HEK293 (cell line): ENCODE data around the gene DLG3.

Experiments used
- CTCF ChIP-seq: fragments of 450-650 bp; formaldehyde crosslinking; IDR thresholded peaks from 2 replicates; pipeline ENCODE4 v1.5.1; 2016; ENCODE audit warnings: missing biosample characterization, missing genetic modification characterization
- GLIS2 ChIP-seq: fragments of 450-650 bp; formaldehyde crosslinking; IDR thresholded peaks from 2 replicates; pipeline ENCODE4 v1.5.1; 2016; ENCODE audit warnings: missing biosample characterization, missing genetic modification characterization
- HOXC10 ChIP-seq: sonication (generic); formaldehyde crosslinking; IDR thresholded peaks from 2 replicates; pipeline ENCODE4 v1.8.1; 2023; ENCODE audit warnings: mild to moderate bottlenecking, missing genetic modification reagents
- SP7 ChIP-seq: fragments of 450-650 bp; formaldehyde crosslinking; IDR thresholded peaks from 2 replicates; pipeline ENCODE4 v1.5.1; 2016; ENCODE audit warnings: missing biosample characterization, missing genetic modification characterization
- ZNF138 ChIP-seq: fragments of 450-650 bp; formaldehyde crosslinking; IDR thresholded peaks from 2 replicates; pipeline ENCODE4 v1.5.1; 2016; ENCODE audit warnings: missing biosample characterization, missing genetic modification characterization, borderline replicate concordance
- ZNF175 ChIP-seq: fragments of 450-650 bp; formaldehyde crosslinking; IDR thresholded peaks from 2 replicates; pipeline ENCODE4 v1.5.1; 2016; ENCODE audit warnings: missing biosample characterization, missing genetic modification characterization
- ZNF18 ChIP-seq: fragments of 450-650 bp; formaldehyde crosslinking; IDR thresholded peaks from 2 replicates; pipeline ENCODE4 v1.5.1; 2016; ENCODE audit warnings: missing biosample characterization, missing genetic modification characterization
- ZNF19 ChIP-seq: fragments of 450-650 bp; formaldehyde crosslinking; IDR thresholded peaks from 2 replicates; pipeline ENCODE4; 2016; ENCODE audit warnings: missing biosample characterization, missing genetic modification characterization, low read depth
- ZNF398 ChIP-seq: fragments of 450-650 bp; formaldehyde crosslinking; IDR thresholded peaks from 2 replicates; pipeline ENCODE4 v1.5.1; 2017; ENCODE audit warnings: missing biosample characterization, missing genetic modification characterization
- ZNF624 ChIP-seq: fragments of 450-650 bp; formaldehyde crosslinking; IDR thresholded peaks from 2 replicates; pipeline ENCODE4 v1.5.1; 2017; ENCODE audit warnings: missing biosample characterization, missing genetic modification characterization
- ZNF747 ChIP-seq: fragments of 450-650 bp; formaldehyde crosslinking; IDR thresholded peaks from 2 replicates; pipeline ENCODE4 v1.5.1; 2016; ENCODE audit warnings: missing biosample characterization, missing genetic modification characterization
- TF ChIP-seq, protein P1 (sequence below): fragments of 450-650 bp; formaldehyde crosslinking; IDR thresholded peaks from 2 replicates; pipeline ENCODE4 v1.5.1; 2016; ENCODE audit warnings: missing biosample characterization, missing genetic modification characterization
- TF ChIP-seq, protein P2 (sequence below): fragments of 450-650 bp; IDR thresholded peaks from 2 replicates; pipeline ENCODE4 v1.5.1; 2018; ENCODE audit warnings: missing biosample characterization, missing genetic modification characterization
- TF ChIP-seq, protein P3 (sequence below): fragments of 450-650 bp; formaldehyde crosslinking; IDR thresholded peaks from 2 replicates; pipeline ENCODE4 v1.5.1; 2016; ENCODE audit warnings: missing biosample characterization, missing genetic modification characterization

GRCh38 chrX:70445951-70446350 lies 1.3 kb downstream of the DLG3 start:
- TF ChIP-seq ZNF175 (tag by site-specific recombination) (no peak), SP7 (tag by site-specific recombination) (no peak), CTCF (tag by site-specific recombination) (no peak), ZNF19 (no peak), GLIS2 (no peak), ZNF18 (tag by site-specific recombination) (no peak), ZNF138 (tag by site-specific recombination) (no peak), ZNF747 (tag by site-specific recombination) (no peak), HOXC10 (no peak), ZNF624 (no peak), ZNF398 (tag by site-specific recombination) (no peak)
- TF ChIP-seq, protein P1, sequence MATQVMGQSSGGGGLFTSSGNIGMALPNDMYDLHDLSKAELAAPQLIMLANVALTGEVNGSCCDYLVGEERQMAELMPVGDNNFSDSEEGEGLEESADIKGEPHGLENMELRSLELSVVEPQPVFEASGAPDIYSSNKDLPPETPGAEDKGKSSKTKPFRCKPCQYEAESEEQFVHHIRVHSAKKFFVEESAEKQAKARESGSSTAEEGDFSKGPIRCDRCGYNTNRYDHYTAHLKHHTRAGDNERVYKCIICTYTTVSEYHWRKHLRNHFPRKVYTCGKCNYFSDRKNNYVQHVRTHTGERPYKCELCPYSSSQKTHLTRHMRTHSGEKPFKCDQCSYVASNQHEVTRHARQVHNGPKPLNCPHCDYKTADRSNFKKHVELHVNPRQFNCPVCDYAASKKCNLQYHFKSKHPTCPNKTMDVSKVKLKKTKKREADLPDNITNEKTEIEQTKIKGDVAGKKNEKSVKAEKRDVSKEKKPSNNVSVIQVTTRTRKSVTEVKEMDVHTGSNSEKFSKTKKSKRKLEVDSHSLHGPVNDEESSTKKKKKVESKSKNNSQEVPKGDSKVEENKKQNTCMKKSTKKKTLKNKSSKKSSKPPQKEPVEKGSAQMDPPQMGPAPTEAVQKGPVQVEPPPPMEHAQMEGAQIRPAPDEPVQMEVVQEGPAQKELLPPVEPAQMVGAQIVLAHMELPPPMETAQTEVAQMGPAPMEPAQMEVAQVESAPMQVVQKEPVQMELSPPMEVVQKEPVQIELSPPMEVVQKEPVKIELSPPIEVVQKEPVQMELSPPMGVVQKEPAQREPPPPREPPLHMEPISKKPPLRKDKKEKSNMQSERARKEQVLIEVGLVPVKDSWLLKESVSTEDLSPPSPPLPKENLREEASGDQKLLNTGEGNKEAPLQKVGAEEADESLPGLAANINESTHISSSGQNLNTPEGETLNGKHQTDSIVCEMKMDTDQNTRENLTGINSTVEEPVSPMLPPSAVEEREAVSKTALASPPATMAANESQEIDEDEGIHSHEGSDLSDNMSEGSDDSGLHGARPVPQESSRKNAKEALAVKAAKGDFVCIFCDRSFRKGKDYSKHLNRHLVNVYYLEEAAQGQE (tag by site-specific recombination): no peak
- TF ChIP-seq, protein P2, sequence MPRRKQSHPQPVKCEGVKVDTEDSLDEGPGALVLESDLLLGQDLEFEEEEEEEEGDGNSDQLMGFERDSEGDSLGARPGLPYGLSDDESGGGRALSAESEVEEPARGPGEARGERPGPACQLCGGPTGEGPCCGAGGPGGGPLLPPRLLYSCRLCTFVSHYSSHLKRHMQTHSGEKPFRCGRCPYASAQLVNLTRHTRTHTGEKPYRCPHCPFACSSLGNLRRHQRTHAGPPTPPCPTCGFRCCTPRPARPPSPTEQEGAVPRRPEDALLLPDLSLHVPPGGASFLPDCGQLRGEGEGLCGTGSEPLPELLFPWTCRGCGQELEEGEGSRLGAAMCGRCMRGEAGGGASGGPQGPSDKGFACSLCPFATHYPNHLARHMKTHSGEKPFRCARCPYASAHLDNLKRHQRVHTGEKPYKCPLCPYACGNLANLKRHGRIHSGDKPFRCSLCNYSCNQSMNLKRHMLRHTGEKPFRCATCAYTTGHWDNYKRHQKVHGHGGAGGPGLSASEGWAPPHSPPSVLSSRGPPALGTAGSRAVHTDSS (tag by site-specific recombination): no peak
- TF ChIP-seq, protein P3, sequence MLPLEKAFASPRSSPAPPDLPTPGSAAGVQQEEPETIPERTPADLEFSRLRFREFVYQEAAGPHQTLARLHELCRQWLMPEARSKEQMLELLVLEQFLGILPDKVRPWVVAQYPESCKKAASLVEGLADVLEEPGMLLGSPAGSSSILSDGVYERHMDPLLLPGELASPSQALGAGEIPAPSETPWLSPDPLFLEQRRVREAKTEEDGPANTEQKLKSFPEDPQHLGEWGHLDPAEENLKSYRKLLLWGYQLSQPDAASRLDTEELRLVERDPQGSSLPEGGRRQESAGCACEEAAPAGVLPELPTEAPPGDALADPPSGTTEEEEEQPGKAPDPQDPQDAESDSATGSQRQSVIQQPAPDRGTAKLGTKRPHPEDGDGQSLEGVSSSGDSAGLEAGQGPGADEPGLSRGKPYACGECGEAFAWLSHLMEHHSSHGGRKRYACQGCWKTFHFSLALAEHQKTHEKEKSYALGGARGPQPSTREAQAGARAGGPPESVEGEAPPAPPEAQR (tag by site-specific recombination): no peak
